GM19467 (cell line): Measurements from ENCODE around the gene RPLP2.

Source experiments
- ATAC-seq: cut with Tn5 transposase; IDR thresholded peaks from one replicate; pipeline ENCODE4 v1.9.1; 2021; ENCODE audit warnings: mild to moderate bottlenecking, moderate library complexity; ENCODE audit not compliant: unreplicated experiment

The RPLP2 gene

DNA sequence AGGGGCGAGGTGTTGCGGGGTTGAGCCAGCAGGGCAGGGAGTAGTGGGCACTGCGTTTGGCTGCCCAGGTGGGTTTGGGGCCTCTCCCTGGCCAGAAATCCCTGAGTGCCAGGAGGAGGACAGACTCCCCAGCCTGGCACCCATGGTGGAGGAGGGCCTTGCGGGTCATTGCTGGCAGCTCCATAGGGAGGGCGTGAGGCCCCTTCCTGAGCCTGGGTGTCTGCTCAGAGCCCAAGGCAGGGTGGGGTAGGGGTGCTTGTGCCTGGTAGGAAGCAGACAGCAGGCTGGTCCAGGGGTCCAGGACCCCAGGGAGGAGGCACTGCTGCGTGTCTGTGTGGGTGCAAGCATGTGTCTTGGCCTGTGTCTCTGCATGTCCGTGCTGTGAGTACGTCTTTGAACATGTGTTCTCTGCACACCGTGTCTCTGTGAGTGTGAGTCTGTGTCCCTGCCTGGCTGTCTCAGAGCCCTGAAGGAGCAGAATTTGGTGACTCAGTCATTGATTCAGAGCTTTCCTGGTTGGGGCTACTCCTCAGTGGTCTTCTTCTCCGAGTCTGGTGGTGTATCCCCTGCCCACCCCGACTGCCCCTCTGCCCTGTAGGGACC lies 36.8 kb downstream of the RPLP2 start:
- ATAC-seq = no peak

DNA sequence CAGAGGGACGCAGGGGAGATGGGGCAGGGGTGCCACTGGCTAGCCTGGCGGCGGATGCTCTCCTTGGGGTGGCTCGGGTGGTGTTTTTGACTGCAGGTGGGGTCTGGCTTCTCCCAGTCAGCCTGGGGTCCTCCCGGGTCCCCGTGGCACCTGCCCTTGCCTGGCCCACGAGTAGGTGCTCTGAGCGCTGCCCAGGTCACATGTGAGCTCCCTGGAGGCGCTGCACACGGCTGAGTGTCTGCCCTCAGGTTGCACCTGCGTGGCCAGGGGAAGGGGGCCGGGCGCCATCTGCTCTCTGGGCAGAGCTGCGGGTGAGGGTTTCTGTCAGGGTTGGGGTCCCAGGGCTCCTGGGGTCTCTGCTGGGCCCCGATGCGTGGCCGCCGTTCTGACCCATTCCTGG lies 38.1 kb downstream of the RPLP2 start:
- ATAC-seq = no peak

- ATAC-seq = no peak
Observed at GRCh38 chr11:848380-848931, 38.7 kb downstream of the RPLP2 start.

GRCh38 chr11:849104-849824 lies 39.5 kb downstream of the RPLP2 start:
- ATAC-seq = no peak

DNA sequence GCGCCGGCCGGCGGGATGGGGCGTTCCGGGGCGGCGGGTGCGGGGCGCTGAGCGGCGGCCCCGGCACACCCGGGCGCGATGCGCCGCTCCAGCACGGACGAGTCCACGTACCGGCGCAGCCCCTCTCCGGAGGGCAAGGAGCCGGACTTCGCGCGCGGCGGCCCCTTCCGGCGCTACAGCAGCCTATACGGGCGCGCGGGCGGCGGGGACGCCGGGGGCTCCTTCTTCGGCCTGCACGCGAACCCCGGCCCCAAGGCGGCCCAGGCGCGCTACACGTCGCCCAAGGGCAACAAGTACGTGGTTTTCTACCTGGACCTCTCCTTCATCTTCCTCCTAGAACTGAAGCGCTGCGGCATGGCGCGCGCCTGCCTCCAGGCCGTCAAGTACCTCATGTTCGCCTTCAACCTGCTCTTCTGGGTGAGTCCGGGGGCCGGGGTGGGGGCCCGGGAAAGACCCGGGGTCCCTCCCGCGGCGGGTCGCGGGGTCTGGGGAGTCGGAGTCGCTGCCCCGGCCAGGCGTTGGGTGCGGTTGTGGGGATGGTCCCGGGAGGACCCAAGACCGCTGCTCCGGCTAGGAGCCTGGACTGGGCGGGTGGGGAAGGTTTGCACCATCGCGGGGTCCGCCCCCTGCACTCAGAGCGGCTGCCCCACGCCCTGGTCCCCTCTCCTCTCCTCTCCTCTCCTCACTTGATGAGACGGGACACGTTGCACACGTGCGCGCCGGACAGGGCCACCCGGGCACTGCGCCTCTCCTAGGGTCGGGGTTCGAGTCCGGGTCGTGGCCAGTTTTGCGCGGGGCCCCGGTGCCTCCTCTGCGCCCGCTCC lies 40.4 kb downstream of the RPLP2 start:
- no peak for ATAC-seq

- ATAC-seq = no peak
Observed at GRCh38 chr11:850775-851763, 41.3 kb downstream of the RPLP2 start.

GRCh38 chr11:852762-853161 lies 43.0 kb downstream of the RPLP2 start:
- ATAC-seq = no peak

DNA sequence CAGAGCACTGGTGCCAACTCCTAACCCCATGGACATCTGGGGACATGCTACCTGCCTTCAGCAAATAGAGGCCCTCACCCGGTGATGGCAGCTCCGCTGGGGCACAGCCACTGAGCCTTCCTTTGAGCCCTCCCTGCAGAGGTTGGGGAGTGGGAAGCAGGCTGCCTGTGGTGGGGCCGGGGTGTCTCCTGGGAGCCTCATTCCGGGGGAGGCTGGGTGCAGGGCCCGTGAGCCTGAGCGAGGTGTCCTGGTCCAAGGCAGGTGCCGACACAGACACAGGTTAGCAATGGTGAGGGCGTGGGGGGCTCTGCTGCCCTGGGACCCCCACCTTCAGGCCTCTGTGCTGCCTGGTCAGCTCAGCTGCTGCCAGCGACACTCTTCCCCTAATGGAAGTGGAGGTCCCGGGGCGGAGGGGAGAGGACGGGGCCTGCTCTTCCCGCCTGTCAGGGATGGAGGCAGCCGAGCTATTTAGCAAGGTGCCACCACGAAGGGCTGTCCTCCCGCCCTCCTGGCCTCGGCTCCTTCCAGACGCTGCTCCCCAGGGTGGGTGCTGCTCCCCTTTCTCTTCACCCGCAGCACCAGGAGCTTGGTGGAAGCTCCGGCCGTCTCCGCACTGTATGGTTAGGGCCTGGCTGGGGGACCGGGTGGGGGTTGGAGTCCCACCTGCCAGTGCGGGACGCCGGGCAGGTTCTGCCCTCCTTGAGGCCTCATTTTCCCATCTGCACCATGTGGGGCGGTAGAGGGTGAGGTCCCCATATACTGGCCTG lies 44.1 kb downstream of the RPLP2 start:
- ATAC-seq = no peak

DNA sequence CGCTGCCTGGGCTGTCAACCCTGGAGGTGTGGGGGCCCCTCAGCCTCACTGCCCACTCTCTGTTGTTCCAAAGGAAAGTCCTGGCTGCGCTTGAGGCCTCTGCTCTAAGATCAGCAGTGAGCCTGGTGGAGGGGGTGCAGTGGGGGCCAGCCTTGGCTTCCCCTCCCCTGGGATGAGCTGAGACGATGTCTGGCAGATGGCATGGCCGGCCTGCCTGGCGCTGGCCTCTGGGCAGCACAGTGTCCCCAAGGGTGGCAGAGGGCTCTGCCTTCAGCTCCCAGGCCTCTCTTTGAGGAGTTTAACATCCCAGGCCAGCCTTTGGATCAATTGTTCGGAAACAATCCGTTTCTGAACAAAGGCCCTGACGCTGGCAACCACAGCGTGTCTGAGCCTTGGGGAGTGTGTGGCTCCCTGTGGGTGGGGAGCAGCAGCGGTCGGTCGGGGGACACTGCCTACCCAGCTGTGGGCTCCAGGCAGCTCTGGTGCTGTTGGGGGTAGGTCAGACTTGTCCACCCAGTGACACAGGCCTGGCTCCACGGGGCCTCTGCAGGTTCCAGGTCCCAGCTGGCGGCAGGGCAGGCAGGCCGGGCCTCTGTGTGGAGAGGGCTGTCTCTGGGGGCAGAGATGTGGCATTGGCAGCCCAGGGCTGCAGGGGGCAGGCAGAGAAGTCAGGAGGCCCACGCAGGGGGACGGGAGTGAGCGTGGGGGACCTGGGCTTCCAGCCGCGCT lies 45.0 kb downstream of the RPLP2 start:
- ATAC-seq = no peak

GRCh38 chr11:855330-855674 lies 45.5 kb downstream of the RPLP2 start:
- no peak for ATAC-seq

GRCh38 chr11:855796-856195 lies 46.0 kb downstream of the RPLP2 start:
- no peak for ATAC-seq

DNA sequence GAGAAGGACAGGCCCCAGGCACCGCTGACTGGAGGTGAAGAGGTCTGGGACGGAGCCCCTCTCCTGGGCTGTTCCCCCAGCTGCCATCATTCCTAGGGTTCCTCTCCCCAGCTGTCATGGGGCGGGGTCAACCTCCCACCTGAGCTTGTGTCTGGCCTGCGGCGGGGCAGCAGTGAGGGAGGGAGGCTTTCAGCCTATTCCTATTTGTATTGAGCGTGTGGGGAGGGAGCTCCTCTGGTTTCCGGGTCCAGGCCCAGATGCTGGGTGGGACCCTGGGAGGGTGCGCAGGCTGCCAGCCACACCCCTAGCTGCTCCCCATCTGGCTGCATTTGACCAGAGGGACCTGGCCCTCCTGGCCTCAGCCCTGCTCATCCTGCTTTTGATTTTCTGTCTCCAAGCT lies 46.6 kb downstream of the RPLP2 start:
- ATAC-seq = no peak

DNA sequence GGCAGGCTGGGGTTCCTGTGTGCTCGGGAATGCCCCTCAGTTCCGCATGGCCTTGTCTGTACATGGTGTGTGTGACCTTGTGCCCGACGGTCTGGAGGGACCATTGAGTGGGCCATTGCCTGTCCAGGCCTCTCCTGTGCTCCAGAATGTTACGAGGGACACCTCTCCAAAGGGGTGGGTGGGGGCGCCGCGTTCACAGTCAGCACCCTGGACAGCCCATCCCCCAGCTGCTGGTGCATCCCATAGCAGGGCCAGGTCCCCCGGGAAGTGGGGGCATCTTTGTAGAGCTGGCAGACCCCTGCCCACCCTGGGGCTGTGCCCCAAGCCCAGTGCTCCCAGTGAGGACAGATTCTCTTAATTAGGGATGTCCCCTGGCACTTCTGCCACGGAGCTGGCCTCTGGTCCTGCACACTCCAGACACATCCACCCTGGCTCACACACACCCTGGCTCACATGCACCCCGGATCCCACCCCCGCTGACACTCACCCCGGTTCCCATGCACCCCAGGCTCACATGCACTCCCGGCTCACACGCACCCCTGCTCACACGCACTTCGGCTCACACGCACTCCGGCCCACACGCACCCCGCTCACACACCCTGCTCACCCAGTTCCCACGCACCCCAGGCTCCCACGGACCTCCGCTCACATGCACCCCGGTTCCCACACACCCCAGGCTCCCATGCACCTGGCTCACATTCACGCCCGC lies 48.4 kb downstream of the RPLP2 start:
- no peak for ATAC-seq

- ATAC-seq = no peak
Observed at GRCh38 chr11:858762-859339, 49.1 kb downstream of the RPLP2 start.

- ATAC-seq = no peak
Observed at GRCh38 chr11:859394-860131, 49.8 kb downstream of the RPLP2 start.

GRCh38 chr11:860234-861104 lies 50.7 kb downstream of the RPLP2 start:
- ATAC-seq = no peak

DNA sequence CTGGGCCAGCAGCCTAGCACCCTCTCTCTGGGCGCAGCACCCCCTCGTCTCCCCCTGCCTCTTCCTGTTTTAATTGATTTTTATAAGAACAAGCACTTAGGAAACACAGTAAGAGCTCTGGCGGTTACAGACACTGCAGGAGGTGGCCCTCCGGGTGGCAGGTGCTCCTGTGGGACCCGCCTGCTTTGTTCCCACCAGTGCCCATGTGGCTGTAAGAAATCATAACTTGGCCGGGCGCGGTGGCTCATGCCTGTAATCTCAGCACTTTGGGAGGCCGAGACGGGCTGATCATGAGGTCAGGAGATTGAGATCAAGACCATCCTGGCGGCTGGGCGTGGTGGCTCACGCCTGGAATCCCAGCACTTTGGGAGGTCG lies 51.3 kb downstream of the RPLP2 start:
- ATAC-seq = no peak
